ENCODE measurements around the gene SCNN1A. TPM values are rescaled to one million over a fixed set of nuclear protein-coding genes. Genes with fewer than 3 reads are reported as not detected.

The SCNN1A gene
- total RNA-seq, 6 donors from 2014 or later = 153 to 594 (median 346) TPM

GRCh38 chr12:6374786-6375160 lies 590 bp downstream of the SCNN1A start:
- Histone ChIP-seq H3K36me3 (no peaks in the 10 kb centered on the region), H3K4me1 (peaks cover 60 to 67% (median 65%) of the 10 kb centered on the region in 4 donors), H3K27ac (peak overlapping the region; percentile 82 to 92 (median 88)), H3K9me3 (no peaks in the 10 kb centered on the region), H3K27me3 (no peaks in the 10 kb centered on the region), H3K4me3 (peak overlapping the region in 3 of 4 donors; percentile 47 to 53 (median 49))
- no peak for ATAC-seq (ENCODE audit: low FRiP score in 2 of 2)
- DNase-seq = no peak
- TF ChIP-seq POLR2A (IDR thresholded peaks at IDR 0.05) (no peak), EP300 (IDR thresholded peaks at IDR 0.05) (no peak)
- 52 to 58% methylated on average over 4 to 7 of the region's 7 CpGs for WGBS, 2 donors

GRCh38 chr12:6374028-6374785 lies 1.2 kb downstream of the SCNN1A start:
- Histone ChIP-seq H3K4me1 (peaks cover 55 to 66% (median 64%) of the 10 kb centered on the region in 4 donors), H3K36me3 (no peaks in the 10 kb centered on the region), H3K27ac (peak overlapping the region; percentile 82 to 92 (median 88)), H3K4me3 (peak overlapping the region; percentile 28 to 53 (median 48)), H3K27me3 (no peaks in the 10 kb centered on the region), H3K9me3 (no peaks in the 10 kb centered on the region)
- TF ChIP-seq EP300 (IDR thresholded peaks at IDR 0.05) (no peak), POLR2A (IDR thresholded peaks at IDR 0.05) (no peak), CTCF (IDR thresholded peaks at IDR 0.05) (no peak), POLR2AphosphoS5 (IDR thresholded peaks at IDR 0.05) (no peak)
- DNase-seq (peak; percentile 21 to 80), ATAC-seq (ENCODE audit: low FRiP score in 2 of 2) (no peak)
- WGBS, 2 donors = 73 to 88% methylated on average over 20 to 24 of the region's 24 CpGs

- Histone ChIP-seq H3K4me3 (peak overlapping the region in 3 of 4 donors; percentile 47 to 53 (median 49)), H3K36me3 (no peaks in the 10 kb centered on the region), H3K9me3 (no peaks in the 10 kb centered on the region), H3K4me1 (peaks cover 50 to 66% (median 63%) of the 10 kb centered on the region in 4 donors), H3K27ac (peak overlapping the region; percentile 82 to 92 (median 88)), H3K27me3 (no peaks in the 10 kb centered on the region)
- DNase-seq (no peak), ATAC-seq (ENCODE audit: low FRiP score in 2 of 2) (no peak)
- 54 to 72% methylated on average over 14 of the region's 14 CpGs for WGBS, 2 donors
- TF ChIP-seq POLR2AphosphoS5 (IDR thresholded peaks at IDR 0.05) = peak in 1 of 2 donors; percentile 6
- TF ChIP-seq POLR2A (IDR thresholded peaks at IDR 0.05) = peak in 2 of 4 donors; percentile 7 to 39
- no peak for TF ChIP-seq CTCF (IDR thresholded peaks at IDR 0.05)
- no peak for TF ChIP-seq EP300 (IDR thresholded peaks at IDR 0.05)
These were observed 2.2 kb downstream of the SCNN1A start for GRCh38 chr12:6373022-6373787.

- WGBS, 2 donors = 11 to 28% methylated on average over 8 of the region's 8 CpGs
- Histone ChIP-seq H3K36me3 (no peaks in the 10 kb centered on the region), H3K4me3 (peak overlapping the region in 3 of 4 donors; percentile 47 to 53 (median 49)), H3K27me3 (no peaks in the 10 kb centered on the region), H3K9me3 (no peaks in the 10 kb centered on the region), H3K4me1 (peaks cover 52 to 66% (median 62%) of the 10 kb centered on the region in 4 donors), H3K27ac (peak overlapping the region; percentile 82 to 92 (median 88))
- TF ChIP-seq POLR2A (IDR thresholded peaks at IDR 0.05) (peak in 2 of 4 donors; percentile 24 to 73), EP300 (IDR thresholded peaks at IDR 0.05) (peak in 1 of 4 donors; percentile 42), POLR2AphosphoS5 (IDR thresholded peaks at IDR 0.05) (peak; percentile 42 to 77), CTCF (IDR thresholded peaks at IDR 0.05) (no peak)
- DNase-seq (peak in 1 of 2 donors; percentile 78), ATAC-seq (ENCODE audit: low FRiP score in 2 of 2) (peak; percentile 47 to 49)
These were observed 2.9 kb downstream of the SCNN1A start for GRCh38 chr12:6372403-6373003.

All from upper lobe of left lung (tissue), 6 donors.